GM12872 (cell line): ENCODE data around the gene KIN.

Source experiments
- CTCF ChIP-seq: IDR thresholded peaks from 3 replicates; pipeline ENCODE4 v1.5.1; 2011; ENCODE audit warnings: low read depth, mild to moderate bottlenecking, low read length, moderate library complexity; ENCODE audit not compliant: insufficient read depth

KIN gene

GRCh38 chr10:7768417-7768816 is 19.4 kb downstream of the KIN start:
- no peak for TF ChIP-seq CTCF

GRCh38 chr10:7767209-7767608 is 20.6 kb downstream of the KIN start:
- no peak for TF ChIP-seq CTCF

GRCh38 chr10:7766241-7766640 is 21.6 kb downstream of the KIN start:
- no peak for TF ChIP-seq CTCF

GRCh38 chr10:7763929-7764328 is 23.9 kb downstream of the KIN start:
- no peak for TF ChIP-seq CTCF

GRCh38 chr10:7756360-7756992 is 31.3 kb downstream of the KIN start:
- peak; percentile 65 for TF ChIP-seq CTCF

- TF ChIP-seq CTCF, result no peak
These were observed 32.7 kb downstream of the KIN start for GRCh38 chr10:7755103-7755502.

GRCh38 chr10:7752251-7752650 is 35.5 kb downstream of the KIN start:
- no peak for TF ChIP-seq CTCF
